Measurements from ENCODE around the gene CYP46A1. TPM values are rescaled to one million over a fixed set of nuclear protein-coding genes. Genes with fewer than 3 reads are reported as not detected.

The CYP46A1 gene
- total RNA-seq, 1 experiment from 2014 or later: 0.36 TPM

GRCh38 chr14:99726538-99727095 is 42.5 kb downstream of the CYP46A1 start:
- no peak for DNase-seq (ENCODE audit: low read depth, low spot score)
- intact Hi-C loops (cut with micrococcal nuclease; ENCODE audit: unreplicated experiment): no loop called here
- no peaks in the 10 kb centered on the region for H3K27me3 ChIP-seq (ENCODE audit: control insufficient read depth, insufficient read depth, low read length)
- H3K27ac ChIP-seq (ENCODE audit: low read length): no peak overlapping the region
- peaks cover 5% of the 10 kb centered on the region for H3K4me1 ChIP-seq (ENCODE audit: control insufficient read depth, insufficient read depth, low read length)
- no peaks in the 10 kb centered on the region for H3K36me3 ChIP-seq (ENCODE audit: control insufficient read depth, insufficient read depth, low read length)
- ChIA-PET POLR2A (no interaction called here), CTCF (no interaction called here)
- no TSS peak for BruUV-seq (replicated peaks)
- in situ Hi-C loops (cut with HindIII; ENCODE audit: low pct_unique_long_range_greater_than_20kb, low sequenced_read_pairs): no loop called here
- no peak for ATAC-seq
- no peak overlapping the region for H3K4me3 ChIP-seq (ENCODE audit: low read depth in 2 of 2, low read length in 2 of 2)
- no peaks in the 10 kb centered on the region for H3K9me3 ChIP-seq (ENCODE audit: control insufficient read depth, insufficient read depth, low read depth, low read length)
- TF ChIP-seq TCF7L2 (IDR thresholded peaks at IDR 0.05; ENCODE audit: low read depth, low read length) (no peak), REST (IDR thresholded peaks at IDR 0.05; ENCODE audit: insufficient read depth in 1 of 2, low read depth in 2 of 2, low read length in 1 of 2) (no peak), POLR2AphosphoS5 (IDR thresholded peaks at IDR 0.05; ENCODE audit: low read depth, low read length) (no peak), SIN3A (IDR thresholded peaks at IDR 0.05; ENCODE audit: borderline replicate concordance, insufficient read depth, low read depth, low read length) (no peak)
- TF ChIP-seq, protein P1, sequence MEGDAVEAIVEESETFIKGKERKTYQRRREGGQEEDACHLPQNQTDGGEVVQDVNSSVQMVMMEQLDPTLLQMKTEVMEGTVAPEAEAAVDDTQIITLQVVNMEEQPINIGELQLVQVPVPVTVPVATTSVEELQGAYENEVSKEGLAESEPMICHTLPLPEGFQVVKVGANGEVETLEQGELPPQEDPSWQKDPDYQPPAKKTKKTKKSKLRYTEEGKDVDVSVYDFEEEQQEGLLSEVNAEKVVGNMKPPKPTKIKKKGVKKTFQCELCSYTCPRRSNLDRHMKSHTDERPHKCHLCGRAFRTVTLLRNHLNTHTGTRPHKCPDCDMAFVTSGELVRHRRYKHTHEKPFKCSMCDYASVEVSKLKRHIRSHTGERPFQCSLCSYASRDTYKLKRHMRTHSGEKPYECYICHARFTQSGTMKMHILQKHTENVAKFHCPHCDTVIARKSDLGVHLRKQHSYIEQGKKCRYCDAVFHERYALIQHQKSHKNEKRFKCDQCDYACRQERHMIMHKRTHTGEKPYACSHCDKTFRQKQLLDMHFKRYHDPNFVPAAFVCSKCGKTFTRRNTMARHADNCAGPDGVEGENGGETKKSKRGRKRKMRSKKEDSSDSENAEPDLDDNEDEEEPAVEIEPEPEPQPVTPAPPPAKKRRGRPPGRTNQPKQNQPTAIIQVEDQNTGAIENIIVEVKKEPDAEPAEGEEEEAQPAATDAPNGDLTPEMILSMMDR (IDR thresholded peaks at IDR 0.05): no peak

GRCh38 chr14:99727096-99727870 is 43.2 kb downstream of the CYP46A1 start:
- Histone ChIP-seq H3K9me3 (ENCODE audit: control insufficient read depth, insufficient read depth, low read depth, low read length) (no peaks in the 10 kb centered on the region), H3K4me3 (ENCODE audit: low read depth in 2 of 2, low read length in 2 of 2) (no peak overlapping the region), H3K27me3 (ENCODE audit: control insufficient read depth, insufficient read depth, low read length) (no peaks in the 10 kb centered on the region), H3K4me1 (ENCODE audit: control insufficient read depth, insufficient read depth, low read length) (peaks cover 9% of the 10 kb centered on the region), H3K27ac (ENCODE audit: low read length) (no peak overlapping the region), H3K36me3 (ENCODE audit: control insufficient read depth, insufficient read depth, low read length) (no peaks in the 10 kb centered on the region)
- CTCF ChIA-PET: interaction anchor here (0.6 kb wide), 1 partner anchor 43 kb away, joined by 8 read pairs; the partner anchor contains the start of gene CYP46A1
- in situ Hi-C loops (cut with HindIII; ENCODE audit: low pct_unique_long_range_greater_than_20kb, low sequenced_read_pairs): no loop called here
- ATAC-seq: no peak
- intact Hi-C loops (cut with micrococcal nuclease; ENCODE audit: unreplicated experiment): no loop called here
- BruUV-seq (replicated peaks): no TSS peak
- TF ChIP-seq, protein P1 (IDR thresholded peaks at IDR 0.05): no peak
- TF ChIP-seq TCF7L2 (IDR thresholded peaks at IDR 0.05; ENCODE audit: low read depth, low read length) (no peak), SIN3A (IDR thresholded peaks at IDR 0.05; ENCODE audit: borderline replicate concordance, insufficient read depth, low read depth, low read length) (no peak), POLR2AphosphoS5 (IDR thresholded peaks at IDR 0.05; ENCODE audit: low read depth, low read length) (no peak), REST (IDR thresholded peaks at IDR 0.05; ENCODE audit: insufficient read depth in 1 of 2, low read depth in 2 of 2, low read length in 1 of 2) (no peak)
- DNase-seq (ENCODE audit: low read depth, low spot score): no peak
- POLR2A ChIA-PET: no interaction called here

Data from Panc1 (cell line).